ENCODE results near the gene MIB1. TPM values are rescaled to one million over a fixed set of nuclear protein-coding genes. Genes with fewer than 3 reads are reported as not detected.

Gene MIB1
- total and polyA plus RNA-seq, 9 donors = 24.4 to 58.9 (median 41.4) TPM

DNA sequence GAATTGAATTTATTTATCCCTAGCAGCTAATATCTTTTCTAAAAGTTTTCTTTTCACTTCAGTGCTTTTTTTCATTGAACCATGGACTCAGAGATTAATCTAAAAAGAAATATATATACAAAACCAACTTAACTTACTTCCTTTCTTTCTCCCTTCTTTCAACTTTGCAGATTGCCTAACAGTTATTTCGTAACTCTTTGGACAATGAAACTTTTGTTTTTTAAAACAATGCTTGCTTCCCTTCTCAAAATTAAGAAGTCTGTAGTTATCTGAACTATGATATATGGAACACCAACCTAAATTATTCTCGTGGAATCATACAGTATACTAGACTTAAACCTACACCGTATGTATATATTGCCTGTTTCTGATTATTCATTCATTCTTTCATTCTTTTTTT is 62.9 kb downstream of the MIB1 start:
- no peaks in the 10 kb centered on the region for H3K4me1 ChIP-seq (ENCODE audit: control insufficient read depth, insufficient read depth, low read length)
- H3K27ac ChIP-seq (ENCODE audit: low read length) = no peak overlapping the region
- H3K27me3 ChIP-seq (ENCODE audit: control insufficient read depth, insufficient read depth, low read length) = no peaks in the 10 kb centered on the region
- WGBS (ENCODE audit: insufficient coverage) = no CpG with 5 or more reads among the region's 3 CpGs
- no peak for DNase-seq
- no peak overlapping the region for H3K4me3 ChIP-seq (ENCODE audit: low read length)
- H3K9me3 ChIP-seq (replicated peaks; ENCODE audit: control insufficient read depth, low read depth, low read length) = no peaks in the 10 kb centered on the region
- peaks cover 16% of the 10 kb centered on the region for H3K36me3 ChIP-seq (ENCODE audit: control insufficient read depth, insufficient read depth, low read length)

DNA sequence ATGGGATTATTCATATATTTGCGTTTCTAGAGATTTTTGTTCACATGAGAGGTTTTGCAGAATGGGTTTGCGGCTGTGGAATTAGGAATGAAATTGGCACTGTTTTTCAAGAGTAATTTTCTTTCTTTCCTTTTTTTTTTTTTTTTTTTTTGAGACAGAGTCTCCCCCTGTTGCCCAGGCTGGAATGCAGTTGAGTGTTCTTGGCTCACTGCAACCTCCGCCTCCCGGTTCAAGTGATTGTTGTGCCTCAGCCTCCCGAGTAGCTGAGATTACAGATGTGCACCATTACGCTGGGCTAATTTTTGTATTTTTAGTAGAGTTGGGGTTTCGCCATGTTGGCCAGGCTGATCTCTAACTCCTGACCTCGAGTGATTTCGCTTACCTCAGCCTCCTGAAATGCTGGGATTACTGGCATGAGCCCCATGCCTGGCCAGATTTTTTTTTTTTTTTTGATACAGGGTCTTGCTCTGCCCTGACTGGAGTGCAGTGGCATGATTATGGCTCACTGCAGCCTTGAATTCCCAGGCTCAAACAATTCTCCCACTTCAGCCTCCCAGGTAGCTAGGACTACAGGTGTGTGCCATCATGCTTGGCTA is 65.3 kb downstream of the MIB1 start:
- peak; percentile 18 for DNase-seq
- Histone ChIP-seq H3K36me3 (ENCODE audit: control insufficient read depth, insufficient read depth, low read length) (peaks cover 14% of the 10 kb centered on the region), H3K9me3 (replicated peaks; ENCODE audit: control insufficient read depth, low read depth, low read length) (peaks cover 3% of the 10 kb centered on the region)

DNA sequence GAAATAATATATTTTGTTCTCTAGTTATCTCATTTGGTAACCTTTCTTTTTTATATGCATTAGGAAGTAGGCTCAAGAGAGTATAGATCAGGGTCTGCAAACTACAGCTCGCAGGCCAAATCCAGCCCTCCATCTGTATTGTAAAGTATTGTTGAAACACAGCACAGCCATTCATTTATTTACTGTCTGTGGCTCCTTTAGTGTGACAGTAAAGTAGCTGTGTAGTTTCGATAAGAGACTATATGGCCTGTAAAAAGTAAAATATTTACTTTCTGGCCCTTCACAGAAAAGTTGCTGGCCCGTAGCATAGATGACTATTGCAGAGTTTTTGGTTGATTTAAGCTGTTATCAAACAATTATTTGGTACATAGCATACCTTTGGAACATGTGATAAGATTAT is 67.6 kb downstream of the MIB1 start:
- no CpG with 5 or more reads among the region's 3 CpGs for WGBS (ENCODE audit: insufficient coverage)
- no peak for DNase-seq
- Histone ChIP-seq H3K4me1 (ENCODE audit: control insufficient read depth, insufficient read depth, low read length) (no peaks in the 10 kb centered on the region), H3K36me3 (ENCODE audit: control insufficient read depth, insufficient read depth, low read length) (peaks cover 11% of the 10 kb centered on the region), H3K9me3 (replicated peaks; ENCODE audit: control insufficient read depth, low read depth, low read length) (peaks cover 3% of the 10 kb centered on the region), H3K4me3 (ENCODE audit: low read length) (no peak overlapping the region), H3K27ac (ENCODE audit: low read length) (no peak overlapping the region), H3K27me3 (ENCODE audit: control insufficient read depth, insufficient read depth, low read length) (no peaks in the 10 kb centered on the region)

More for the DNA sequence above, 65.3 kb downstream of the MIB1 start:
- H3K4me1 ChIP-seq (ENCODE audit: control insufficient read depth, insufficient read depth, low read length) = no peaks in the 10 kb centered on the region
- no peak overlapping the region for H3K27ac ChIP-seq (ENCODE audit: low read length)
- H3K27me3 ChIP-seq (ENCODE audit: control insufficient read depth, insufficient read depth, low read length) = no peaks in the 10 kb centered on the region
- WGBS (ENCODE audit: insufficient coverage) = 83% methylated on average over 2 of the region's 9 CpGs
- H3K4me3 ChIP-seq (ENCODE audit: low read length) = no peak overlapping the region

DNA sequence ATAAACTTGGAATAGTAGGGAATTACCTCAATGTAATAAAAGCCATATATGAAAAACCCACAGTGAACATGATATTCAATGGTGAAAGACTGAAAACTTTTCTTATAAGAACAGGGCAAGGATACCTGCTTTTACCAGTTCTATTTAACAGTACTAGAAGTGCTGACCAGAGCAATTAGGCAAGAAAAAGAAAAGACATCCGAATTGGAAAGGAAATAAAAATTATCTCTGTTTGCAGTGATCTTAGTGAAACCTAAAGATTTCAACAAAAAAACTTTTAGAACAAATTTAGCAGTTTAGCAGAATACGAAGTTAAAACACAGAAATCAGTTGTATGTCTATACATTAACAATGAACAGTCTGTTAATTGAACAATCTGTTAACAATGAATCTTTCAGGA is 69.1 kb downstream of the MIB1 start:
- Histone ChIP-seq H3K27me3 (ENCODE audit: control insufficient read depth, insufficient read depth, low read length) (no peaks in the 10 kb centered on the region), H3K9me3 (replicated peaks; ENCODE audit: control insufficient read depth, low read depth, low read length) (peaks cover 3% of the 10 kb centered on the region), H3K36me3 (ENCODE audit: control insufficient read depth, insufficient read depth, low read length) (peaks cover 19% of the 10 kb centered on the region), H3K4me1 (ENCODE audit: control insufficient read depth, insufficient read depth, low read length) (no peaks in the 10 kb centered on the region), H3K27ac (ENCODE audit: low read length) (no peak overlapping the region), H3K4me3 (ENCODE audit: low read length) (no peak overlapping the region)
- no CpG with 5 or more reads among the region's 2 CpGs for WGBS (ENCODE audit: insufficient coverage)
- no peak for DNase-seq

DNA sequence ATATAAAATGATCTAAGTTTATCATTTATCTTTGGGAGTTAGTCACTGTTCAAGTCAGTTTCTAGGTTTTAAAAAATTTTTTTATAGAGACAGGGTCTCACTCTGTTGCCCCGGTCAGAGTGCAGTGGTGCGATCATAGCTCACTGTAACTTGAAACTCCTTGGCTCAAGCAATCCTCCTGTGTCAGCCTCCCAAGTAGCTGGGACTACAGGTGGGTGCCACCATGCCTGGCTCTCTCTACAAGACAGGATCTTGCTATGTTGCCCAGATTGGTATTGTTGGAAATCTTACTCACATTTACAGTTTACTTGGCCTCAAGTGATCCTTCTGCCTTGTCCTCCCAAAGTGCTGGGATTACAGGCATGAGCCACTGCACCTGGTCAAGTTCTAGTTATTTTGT is 74.5 kb downstream of the MIB1 start:
- Histone ChIP-seq H3K4me1 (ENCODE audit: control insufficient read depth, insufficient read depth, low read length) (no peaks in the 10 kb centered on the region), H3K4me3 (ENCODE audit: low read length) (no peak overlapping the region), H3K27me3 (ENCODE audit: control insufficient read depth, insufficient read depth, low read length) (no peaks in the 10 kb centered on the region), H3K27ac (ENCODE audit: low read length) (no peak overlapping the region), H3K36me3 (ENCODE audit: control insufficient read depth, insufficient read depth, low read length) (peaks cover 30% of the 10 kb centered on the region), H3K9me3 (replicated peaks; ENCODE audit: control insufficient read depth, low read depth, low read length) (no peaks in the 10 kb centered on the region)
- DNase-seq = no peak
- WGBS (ENCODE audit: insufficient coverage) = 100% methylated on average over 2 of the region's 2 CpGs

DNA sequence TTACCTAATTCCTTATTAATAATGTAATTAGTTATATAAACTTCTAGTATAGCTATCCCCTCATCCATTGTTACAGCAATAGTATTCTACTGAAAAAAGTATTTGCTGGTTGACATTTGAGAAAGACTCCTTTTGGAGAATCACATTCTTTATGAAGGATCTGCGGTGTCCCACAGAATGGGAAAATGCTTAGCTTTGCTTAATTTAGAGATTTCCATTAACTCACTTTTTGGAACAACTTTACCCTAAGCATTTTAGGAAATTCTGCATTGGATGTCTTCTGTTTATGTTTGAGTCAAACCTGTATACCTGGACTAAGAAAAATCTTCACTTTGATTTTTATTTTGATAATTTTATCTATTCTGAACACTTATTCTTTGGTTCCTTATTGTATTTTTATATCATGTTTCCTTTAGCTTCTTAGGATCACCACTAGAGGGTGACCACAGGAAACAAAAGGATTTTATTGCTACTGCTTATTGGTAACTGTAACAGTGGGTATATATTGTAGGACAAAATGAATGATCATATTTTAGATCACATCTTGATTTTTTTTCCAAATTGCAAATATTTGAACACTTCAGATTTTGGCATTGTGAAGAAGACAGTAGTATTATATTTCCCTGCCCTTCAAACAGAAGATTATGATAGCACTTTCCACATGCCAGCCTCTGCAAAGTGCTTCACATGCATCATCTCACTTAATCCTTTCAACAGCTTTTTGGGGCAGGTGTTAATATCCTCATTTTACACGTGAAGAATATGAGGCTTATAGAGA is 79.6 kb downstream of the MIB1 start:
- Histone ChIP-seq H3K9me3 (replicated peaks; ENCODE audit: control insufficient read depth, low read depth, low read length) (no peaks in the 10 kb centered on the region), H3K27ac (ENCODE audit: low read length) (no peak overlapping the region), H3K4me3 (ENCODE audit: low read length) (no peak overlapping the region), H3K36me3 (ENCODE audit: control insufficient read depth, insufficient read depth, low read length) (peaks cover 22% of the 10 kb centered on the region), H3K27me3 (ENCODE audit: control insufficient read depth, insufficient read depth, low read length) (no peaks in the 10 kb centered on the region), H3K4me1 (ENCODE audit: control insufficient read depth, insufficient read depth, low read length) (no peaks in the 10 kb centered on the region)
- peak; percentile 39 for DNase-seq
- no CpG with 5 or more reads among the region's 2 CpGs for WGBS (ENCODE audit: insufficient coverage)

DNA sequence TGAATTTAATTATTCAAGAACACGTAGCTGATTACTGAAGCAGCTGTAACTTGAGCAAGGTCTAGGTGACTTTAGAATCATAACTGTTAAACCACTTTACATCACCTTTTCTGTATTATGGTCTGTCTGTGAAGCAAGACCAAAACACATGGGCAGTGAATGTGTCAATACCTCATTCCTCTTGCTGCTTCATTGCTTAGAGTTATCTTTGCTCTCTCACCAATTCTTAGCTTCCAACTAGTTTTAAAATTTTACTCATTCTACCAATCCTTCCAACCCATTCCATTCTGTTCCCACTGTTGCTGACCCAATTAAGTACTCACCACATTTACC is 80.2 kb downstream of the MIB1 start:
- no peaks in the 10 kb centered on the region for H3K27me3 ChIP-seq (ENCODE audit: control insufficient read depth, insufficient read depth, low read length)
- no peak overlapping the region for H3K27ac ChIP-seq (ENCODE audit: low read length)
- H3K9me3 ChIP-seq (replicated peaks; ENCODE audit: control insufficient read depth, low read depth, low read length) = no peaks in the 10 kb centered on the region
- peaks cover 22% of the 10 kb centered on the region for H3K36me3 ChIP-seq (ENCODE audit: control insufficient read depth, insufficient read depth, low read length)
- H3K4me1 ChIP-seq (ENCODE audit: control insufficient read depth, insufficient read depth, low read length) = no peaks in the 10 kb centered on the region
- H3K4me3 ChIP-seq (ENCODE audit: low read length) = no peak overlapping the region
- no peak for DNase-seq
- no CpG with 5 or more reads among the region's 1 CpG for WGBS (ENCODE audit: insufficient coverage)

DNA sequence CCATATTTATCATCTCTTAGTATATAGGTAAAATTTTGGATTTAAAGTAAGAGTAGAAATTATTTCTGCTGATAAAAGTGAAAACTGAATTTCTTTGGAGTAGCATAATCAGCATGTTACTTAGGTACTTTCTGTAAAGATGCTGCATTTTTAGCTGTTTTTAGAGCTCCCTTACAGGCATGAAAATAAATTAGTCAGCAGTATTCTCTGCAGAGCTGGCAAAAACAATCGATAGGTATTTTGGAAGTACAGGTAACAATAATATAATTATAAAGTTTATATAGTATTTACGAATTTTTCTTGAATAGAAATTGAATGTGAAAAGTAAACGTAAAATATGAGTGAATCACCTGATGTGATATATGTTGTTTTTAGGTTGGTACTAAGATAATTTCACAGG is 83.3 kb downstream of the MIB1 start:
- Histone ChIP-seq H3K9me3 (replicated peaks; ENCODE audit: control insufficient read depth, low read depth, low read length) (no peaks in the 10 kb centered on the region), H3K36me3 (ENCODE audit: control insufficient read depth, insufficient read depth, low read length) (peaks cover 8% of the 10 kb centered on the region), H3K27ac (ENCODE audit: low read length) (no peak overlapping the region), H3K27me3 (ENCODE audit: control insufficient read depth, insufficient read depth, low read length) (no peaks in the 10 kb centered on the region), H3K4me3 (ENCODE audit: low read length) (no peak overlapping the region), H3K4me1 (ENCODE audit: control insufficient read depth, insufficient read depth, low read length) (no peaks in the 10 kb centered on the region)
- DNase-seq = no peak
- no CpG with 5 or more reads among the region's 3 CpGs for WGBS (ENCODE audit: insufficient coverage)

DNA sequence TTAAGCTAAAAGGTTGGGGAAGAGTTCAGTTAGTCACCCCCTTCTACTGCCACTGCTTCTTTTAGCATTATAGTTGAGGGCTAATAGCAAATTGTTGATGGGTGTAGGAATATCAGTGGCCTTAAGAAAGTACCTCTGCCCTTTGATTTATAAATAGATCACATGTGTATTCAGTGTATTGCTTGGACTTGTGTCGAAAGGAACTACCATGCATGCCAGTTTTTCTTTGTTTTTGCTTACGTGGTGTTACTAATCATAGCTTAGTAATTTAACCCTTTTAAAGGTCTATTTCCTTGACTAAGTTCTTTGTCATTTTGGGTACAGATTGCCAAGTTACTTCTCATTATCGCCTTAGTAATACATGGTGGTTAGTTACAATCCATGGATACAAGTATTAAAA is 85.6 kb downstream of the MIB1 start:
- DNase-seq = peak; percentile 39
- no CpG with 5 or more reads among the region's 3 CpGs for WGBS (ENCODE audit: insufficient coverage)

DNA sequence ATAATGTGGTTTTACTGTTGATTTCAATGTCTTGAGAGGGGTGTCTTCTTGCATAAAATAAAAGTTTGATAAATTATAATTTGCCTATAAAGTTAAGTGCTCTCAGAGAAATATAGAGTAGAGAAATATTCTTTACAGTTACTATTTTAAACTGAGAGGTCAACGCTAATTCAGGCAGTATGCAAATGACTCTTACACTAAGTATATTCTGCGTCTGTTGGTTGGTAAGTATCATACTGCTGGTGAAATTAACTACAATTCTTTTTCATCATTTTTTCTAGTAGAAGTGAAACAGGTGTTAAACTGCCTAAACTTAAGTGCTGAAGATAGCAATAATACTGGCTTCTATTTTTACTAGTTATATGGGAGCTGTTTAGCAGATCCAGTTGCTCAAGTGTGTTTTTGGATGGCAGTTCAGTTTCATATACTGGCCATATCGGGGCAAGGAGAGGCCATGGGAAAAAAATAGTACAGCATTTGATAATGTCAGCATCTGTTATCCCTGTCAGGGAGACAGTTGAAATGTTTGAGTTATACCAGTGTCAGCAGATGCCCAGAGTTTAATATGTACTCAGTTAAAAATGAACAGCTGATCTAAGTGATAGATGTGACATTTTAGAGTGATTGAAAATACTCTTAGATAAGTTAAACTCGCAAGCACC is 86.2 kb downstream of the MIB1 start:
- H3K36me3 ChIP-seq (ENCODE audit: control insufficient read depth, insufficient read depth, low read length) = peaks cover 6% of the 10 kb centered on the region
- DNase-seq = peak; percentile 68
- H3K4me3 ChIP-seq (ENCODE audit: low read length) = peak overlapping the region; percentile 48
- H3K27me3 ChIP-seq (ENCODE audit: control insufficient read depth, insufficient read depth, low read length) = no peaks in the 10 kb centered on the region
- no peaks in the 10 kb centered on the region for H3K4me1 ChIP-seq (ENCODE audit: control insufficient read depth, insufficient read depth, low read length)
- WGBS (ENCODE audit: insufficient coverage) = 92% methylated on average over 1 of the region's 4 CpGs
- H3K27ac ChIP-seq (ENCODE audit: low read length) = peak overlapping the region; percentile 67
- H3K9me3 ChIP-seq (replicated peaks; ENCODE audit: control insufficient read depth, low read depth, low read length) = no peaks in the 10 kb centered on the region

More for the DNA sequence above, 85.6 kb downstream of the MIB1 start:
- Histone ChIP-seq H3K27ac (ENCODE audit: low read length) (peak overlapping the region; percentile 67), H3K27me3 (ENCODE audit: control insufficient read depth, insufficient read depth, low read length) (no peaks in the 10 kb centered on the region), H3K36me3 (ENCODE audit: control insufficient read depth, insufficient read depth, low read length) (peaks cover 6% of the 10 kb centered on the region), H3K4me1 (ENCODE audit: control insufficient read depth, insufficient read depth, low read length) (no peaks in the 10 kb centered on the region), H3K9me3 (replicated peaks; ENCODE audit: control insufficient read depth, low read depth, low read length) (no peaks in the 10 kb centered on the region), H3K4me3 (ENCODE audit: low read length) (peak overlapping the region; percentile 20)

Measured in muscle of leg (tissue), 11 donors.